IPS DF 19.7 (cell line): Measurements from ENCODE around the gene C1QTNF6.
"Not testable (repeated sequence)": the region's sequence is repeated elsewhere in the genome, so short reads cannot be mapped to it uniquely, and the experiment has no call there.

ENCODE experiments used
- DNase-seq: peaks from one replicate; pipeline ENCODE4 v3.0.0-alpha.2; 2013; ENCODE audit warnings: low read depth, low spot score

Gene C1QTNF6

GRCh38 chr22:37176464-37177061 is 11.5 kb downstream of the C1QTNF6 start:
- no peak for DNase-seq

- DNase-seq = no peak
These were observed 12.4 kb downstream of the C1QTNF6 start for GRCh38 chr22:37175414-37176281.

- no peak for DNase-seq
These were observed 13.1 kb downstream of the C1QTNF6 start for GRCh38 chr22:37174964-37175363.

- DNase-seq = no peak
These were observed 14.3 kb downstream of the C1QTNF6 start for GRCh38 chr22:37173709-37174108.

GRCh38 chr22:37172266-37173245 is 15.5 kb downstream of the C1QTNF6 start:
- no peak for DNase-seq

DNA sequence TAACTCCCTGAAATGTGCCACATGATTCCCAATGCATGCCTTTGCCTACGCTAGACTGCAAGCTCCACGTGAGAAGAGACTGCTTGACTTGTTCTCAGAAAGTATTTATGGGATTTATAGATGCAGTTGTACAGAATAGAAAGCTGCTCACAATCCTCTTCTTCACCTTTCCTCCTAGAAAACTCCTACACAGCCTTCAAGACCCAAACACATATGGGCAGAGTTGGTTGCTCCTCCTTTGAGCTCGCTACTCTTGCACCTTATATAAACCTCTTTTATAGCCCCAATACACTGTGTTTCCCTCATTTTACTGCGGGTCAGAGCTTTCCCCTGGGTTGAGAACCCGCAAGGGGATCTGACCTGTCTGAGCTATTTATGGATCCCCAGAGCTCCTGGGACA is 16.4 kb downstream of the C1QTNF6 start:
- no peak for DNase-seq

- DNase-seq = not testable (repeated sequence)
These were observed 17.2 kb downstream of the C1QTNF6 start for GRCh38 chr22:37170689-37171405.

DNA sequence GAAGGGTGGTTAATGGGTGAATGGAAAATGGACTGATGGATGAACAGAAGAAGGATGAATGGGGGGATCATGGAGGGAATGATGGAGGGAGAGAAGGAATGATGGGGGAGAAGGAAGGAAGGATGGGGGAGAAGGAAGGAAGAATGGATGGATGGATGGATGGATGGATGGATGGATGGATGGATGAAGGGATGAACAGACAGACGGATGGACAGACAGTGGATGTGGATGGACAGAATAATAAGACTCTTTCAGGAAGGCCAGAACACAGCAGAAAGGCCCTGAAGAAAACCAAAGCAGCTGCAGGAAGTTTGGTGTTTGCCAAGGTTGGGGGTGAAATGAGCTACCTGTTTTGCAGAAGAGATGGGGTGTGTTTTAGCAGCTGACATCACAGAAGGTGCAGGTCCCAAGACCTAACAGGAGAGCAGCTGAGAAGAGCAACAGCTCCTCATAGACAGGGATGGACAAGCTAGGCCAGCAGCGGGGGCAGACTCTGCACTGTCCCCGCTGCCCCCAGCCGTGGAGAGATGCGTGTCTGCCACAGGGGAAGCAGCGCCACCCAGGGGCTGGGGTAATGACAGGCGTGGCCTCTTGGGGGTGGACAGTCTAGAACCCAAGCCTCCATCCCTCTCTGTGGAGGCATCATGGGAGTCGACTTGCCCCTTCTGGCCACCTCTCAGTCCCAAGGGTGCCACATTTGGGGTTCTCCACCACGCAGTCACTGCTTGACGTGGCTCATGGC is 17.9 kb downstream of the C1QTNF6 start:
- DNase-seq = no peak

DNA sequence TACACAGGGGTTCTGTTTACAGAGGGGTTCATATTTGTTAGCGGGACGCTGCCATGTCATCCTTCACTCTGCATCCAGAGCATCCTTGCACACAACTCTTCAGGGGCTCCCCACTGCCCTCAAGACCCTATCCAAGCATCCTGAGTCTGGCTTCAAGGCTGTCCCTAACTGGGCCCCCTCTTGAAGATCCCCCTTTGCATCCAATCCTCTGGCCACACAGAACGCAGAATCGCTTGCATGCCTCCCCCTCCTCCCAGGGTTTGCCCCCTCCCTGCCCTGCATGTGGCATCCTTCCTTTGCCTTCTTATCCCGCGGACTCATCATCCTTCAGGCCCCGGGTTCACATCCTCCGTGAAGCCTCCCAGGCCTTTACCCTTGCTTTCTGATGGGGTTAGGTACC is 18.6 kb downstream of the C1QTNF6 start:
- DNase-seq = no peak

- DNase-seq = no peak
These were observed 19.9 kb downstream of the C1QTNF6 start for GRCh38 chr22:37167981-37168647.

DNA sequence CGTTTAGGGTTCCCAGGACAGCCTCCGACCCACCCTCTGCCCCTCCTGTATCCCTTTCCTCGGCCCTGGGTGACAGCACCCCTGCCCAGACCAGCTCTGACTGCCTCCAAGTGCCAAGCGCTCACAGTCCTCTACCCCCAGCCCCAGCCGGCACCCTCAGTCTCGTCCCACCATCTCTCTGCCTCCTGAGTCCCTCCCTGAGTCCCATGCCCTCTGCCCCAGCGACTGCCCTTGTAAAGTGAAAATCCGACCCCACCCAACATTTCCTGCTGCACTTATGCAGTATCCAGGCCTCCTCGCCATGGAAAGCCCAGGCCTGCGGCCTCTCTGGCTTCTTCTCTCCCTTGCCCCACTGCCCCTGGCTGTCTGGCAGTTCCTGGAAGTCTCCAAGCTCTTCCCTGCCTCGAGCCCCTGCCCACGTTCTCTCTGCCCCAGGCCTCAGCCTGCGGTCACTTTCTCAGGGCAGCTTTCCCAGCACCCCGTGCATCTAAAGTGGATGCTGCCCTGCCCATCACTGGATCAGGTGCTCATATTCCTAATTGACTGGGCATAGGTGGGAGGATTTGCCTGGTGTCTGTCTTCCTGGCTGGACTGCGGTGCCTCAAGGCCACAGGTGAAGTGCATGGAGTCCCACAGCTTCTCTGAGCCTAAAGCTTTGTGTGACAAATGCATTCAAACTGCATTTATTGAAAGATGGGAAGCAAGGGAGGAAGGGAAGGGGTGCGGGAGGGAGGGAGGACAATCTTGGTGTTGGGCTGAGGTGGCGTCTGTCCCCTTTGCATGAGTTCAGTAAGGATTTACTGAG is 20.7 kb downstream of the C1QTNF6 start:
- no peak for DNase-seq

- DNase-seq = no peak
These were observed 21.4 kb downstream of the C1QTNF6 start for GRCh38 chr22:37166675-37167066.

GRCh38 chr22:37165940-37166674 is 21.9 kb downstream of the C1QTNF6 start:
- DNase-seq = no peak

- no peak for DNase-seq
These were observed 23.0 kb downstream of the C1QTNF6 start for GRCh38 chr22:37165066-37165465.

DNA sequence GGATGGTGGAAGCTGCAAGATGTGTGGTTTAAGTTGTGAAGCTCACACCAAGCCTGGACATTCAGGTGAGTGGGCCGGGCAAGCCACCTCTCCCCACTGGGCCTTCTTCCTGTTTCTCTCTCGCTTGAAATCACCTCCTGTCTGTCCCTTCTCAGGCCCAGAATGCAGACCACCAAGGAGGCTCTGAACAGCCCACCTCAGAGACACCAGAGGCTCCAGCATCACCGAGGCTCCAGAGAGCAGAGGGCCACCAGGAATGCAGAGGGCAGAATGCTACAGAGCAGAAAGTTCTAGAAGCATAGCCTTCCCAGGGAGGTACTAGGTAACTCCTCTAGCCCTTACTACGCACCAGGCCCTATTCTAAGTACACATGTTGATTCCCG is 23.6 kb downstream of the C1QTNF6 start:
- DNase-seq = no peak

DNA sequence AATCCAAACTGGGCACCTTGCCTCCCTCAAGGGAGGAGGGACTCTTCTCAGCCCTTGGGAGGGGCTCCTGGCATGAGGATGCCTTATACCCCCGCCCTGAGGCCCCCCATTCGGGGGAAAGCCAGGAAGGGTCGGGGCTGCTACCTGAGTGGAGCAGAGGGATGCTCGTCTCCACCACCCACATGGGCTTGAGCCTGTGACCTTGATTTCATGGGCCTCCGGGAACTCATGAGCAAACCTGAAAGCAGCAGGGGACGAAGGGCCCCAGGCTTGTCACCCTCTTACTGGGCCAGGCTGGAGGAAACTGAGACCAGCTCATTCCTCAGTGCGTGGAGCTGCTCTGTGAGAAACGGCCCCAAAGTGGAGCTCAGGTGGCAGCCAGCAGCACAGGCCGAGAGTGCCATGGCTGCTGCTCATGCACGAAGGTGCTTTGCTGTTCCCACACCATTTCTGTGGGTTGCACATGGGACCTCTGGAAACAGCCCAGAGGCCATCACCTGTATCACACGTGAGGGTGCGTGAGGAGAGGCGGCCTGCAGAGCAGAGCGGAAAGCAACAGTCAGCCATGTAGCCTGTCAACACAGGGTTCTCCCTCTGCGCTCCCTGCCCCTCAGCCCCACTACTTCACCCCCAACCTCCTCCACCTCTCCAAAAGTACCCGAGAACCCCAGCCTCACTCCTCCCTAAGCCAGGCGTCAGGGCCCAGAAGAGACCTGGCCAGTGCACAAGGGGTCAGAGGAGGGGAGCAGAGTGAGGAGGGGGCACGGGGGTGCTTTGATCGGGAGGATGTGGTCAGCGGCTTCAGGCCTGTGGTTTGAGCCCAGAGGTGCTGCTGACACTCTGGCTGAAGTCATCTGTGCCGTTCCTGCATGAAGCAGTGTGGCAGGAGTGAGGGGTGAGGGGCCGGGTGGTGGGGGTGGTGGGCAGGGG is 24.2 kb downstream of the C1QTNF6 start:
- DNase-seq = no peak

GRCh38 chr22:37163096-37163489 is 25.0 kb downstream of the C1QTNF6 start:
- no peak for DNase-seq
